LoVo (cell line): ENCODE data around the gene SRSF2.
"Not testable (repeated sequence)": the region's sequence is repeated elsewhere in the genome, so short reads cannot be mapped to it uniquely, and the experiment has no call there.

Experiments used
- DNase-seq: peaks from one replicate; pipeline ENCODE4 v3.0.0-alpha.2; 2016; ENCODE audit warnings: low spot score

SRSF2 gene

DNA sequence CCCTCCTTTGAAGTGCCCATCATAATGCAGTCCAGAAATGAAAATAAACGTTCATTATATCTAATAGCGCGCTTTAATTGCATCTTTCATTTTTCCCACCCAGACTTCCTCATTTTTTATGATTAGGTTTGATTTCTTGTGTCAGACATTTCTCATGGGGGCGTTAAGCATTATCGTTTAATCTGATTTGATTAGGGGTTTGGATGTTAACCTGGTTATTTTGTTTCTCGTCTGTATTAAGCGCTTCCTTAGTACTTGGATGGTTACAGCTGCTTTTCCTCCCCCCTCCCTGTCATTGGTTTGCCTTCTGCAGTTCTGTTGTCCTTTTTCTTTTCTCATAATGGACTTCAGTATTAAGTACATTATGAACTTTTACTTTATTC is 1.3 kb upstream of the SRSF2 start:
- DNase-seq, result no peak

DNA sequence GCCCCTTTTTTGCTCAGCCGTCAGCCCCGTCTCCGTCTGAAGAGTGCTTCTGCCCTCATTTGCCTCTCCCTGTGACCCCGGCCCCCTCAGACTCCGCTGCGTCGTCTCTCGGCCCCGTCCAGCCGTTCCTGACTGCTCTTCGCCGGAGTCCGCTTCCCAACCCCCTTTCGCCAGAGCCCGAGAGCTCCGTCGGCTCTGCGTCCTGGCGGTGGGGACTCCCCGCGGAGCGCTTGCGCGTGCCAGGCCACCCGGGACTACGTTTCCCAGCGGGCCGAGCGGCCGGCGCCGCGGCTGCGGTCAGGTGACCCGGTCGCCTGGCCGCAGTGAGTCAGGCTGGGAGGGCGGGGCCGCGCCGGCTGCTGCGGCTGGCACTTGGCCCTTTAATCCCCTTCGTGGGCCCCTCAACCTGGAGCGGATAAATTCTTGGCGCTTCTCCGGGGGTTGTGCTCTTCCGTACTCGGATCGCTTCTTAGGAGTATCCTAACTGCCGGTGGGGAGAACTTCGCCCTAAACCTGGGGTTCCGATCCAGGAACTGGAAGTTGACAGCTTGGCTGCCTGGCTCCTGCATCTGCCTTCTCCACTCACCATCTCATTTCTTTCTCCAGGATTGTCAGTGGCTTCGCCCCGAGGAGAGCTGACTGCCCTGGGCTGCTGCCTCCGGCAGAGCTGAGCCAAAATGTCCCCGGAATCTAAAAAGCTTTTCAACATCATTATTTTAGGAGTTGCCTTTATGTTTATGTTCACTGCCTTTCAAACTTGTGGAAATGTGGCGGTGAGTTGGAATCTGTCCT is 741 bp upstream of the SRSF2 start, which contains the start of gene MFSD11:
Gene MFSD11, plus strand, starts transcription at position 444 of the 792 bp plus-strand sequence. Its CDS starts 234 bp downstream, at position 678.
- DNase-seq, result peak; percentile 92

DNA sequence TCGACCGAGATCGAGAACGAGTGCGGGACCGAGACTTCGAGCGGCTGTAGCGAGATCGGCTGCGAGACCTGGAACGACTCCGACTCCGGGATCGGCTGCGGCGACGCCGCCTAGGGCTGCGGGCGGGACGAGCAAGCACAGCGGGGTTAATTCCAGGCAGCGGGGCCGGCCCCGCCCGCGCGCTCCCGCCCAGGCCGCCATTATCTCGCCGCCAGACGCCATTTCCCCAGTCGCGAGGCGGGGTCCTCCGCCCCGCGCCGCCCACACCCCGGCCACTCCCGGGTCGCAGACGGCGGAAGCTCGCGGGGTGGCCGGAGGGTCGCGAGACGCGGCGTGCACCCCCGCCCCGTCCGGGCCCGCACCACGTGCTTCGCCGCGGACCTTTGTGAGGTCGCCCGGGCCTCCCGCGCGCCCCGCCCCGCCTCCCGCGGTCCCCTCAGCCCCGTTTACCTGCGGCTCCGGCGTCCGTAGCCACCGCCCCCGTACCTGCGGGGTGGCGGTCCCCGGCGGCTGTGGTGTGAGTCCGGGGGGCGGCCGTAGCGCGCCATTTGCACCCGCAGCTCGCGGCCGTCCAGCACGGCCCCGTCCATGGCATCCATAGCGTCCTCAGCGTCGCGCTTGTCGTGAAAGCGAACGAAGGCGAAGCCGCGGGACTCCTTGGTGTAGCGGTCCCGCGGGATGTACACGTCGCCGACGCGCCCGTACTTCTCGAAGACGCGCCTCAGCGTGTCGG is 616 bp downstream of the SRSF2 start:
- peak; percentile 59 for DNase-seq

DNA sequence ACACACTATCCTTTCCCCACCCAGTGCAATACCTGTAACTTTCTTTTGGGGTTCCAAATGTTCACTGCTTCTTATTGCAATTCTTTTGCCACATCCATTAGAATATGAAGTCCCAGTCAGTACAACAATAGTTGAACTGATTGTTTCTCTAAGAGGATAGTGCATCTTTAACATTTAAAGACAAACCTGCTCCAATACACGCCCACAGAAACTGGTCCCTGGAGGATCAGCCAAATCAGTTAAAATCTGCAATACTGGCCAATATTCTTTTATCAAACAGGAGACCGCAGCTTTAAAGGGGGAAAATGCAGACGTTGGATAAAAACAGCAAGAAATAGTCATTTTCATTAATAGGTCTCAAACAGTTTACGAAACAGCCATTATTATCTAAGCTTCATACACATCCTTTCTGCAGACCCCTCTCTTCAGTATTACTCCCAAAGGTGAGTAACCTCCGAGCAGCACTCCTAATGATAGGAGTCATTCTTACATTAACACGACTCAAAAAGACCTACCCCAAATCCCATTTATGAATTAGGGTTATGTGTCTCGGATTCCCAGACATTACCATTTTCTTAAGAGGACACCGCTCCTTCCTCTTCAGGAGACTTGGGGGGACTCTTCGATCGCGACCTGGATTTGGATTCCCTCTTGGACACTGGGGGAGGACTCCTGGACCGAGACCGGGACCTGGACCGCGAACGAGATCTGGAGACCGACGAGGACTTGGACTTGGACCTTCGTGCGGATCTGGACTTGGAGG is 1.4 kb downstream of the SRSF2 start:
- no peak for DNase-seq

DNA sequence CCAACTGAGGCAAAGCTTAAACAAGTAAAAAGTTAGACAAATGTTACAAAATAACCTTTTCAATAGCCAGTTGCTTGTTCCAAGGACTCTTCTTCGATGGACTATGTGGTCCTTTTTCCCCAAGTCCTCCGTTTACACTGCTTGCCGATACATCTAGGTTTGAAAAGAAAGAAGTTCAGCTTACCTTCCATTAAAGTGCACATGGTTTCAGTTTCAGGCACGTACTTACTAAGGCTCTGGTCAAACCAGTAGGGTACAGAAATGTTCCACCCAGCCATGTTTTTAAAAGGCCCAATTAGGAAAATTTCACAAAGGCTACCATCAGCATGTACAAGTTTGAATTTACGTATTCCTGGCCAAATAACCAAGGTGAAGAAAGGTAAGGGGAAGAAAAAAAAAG is 2.1 kb downstream of the SRSF2 start:
- DNase-seq, result no peak

DNA sequence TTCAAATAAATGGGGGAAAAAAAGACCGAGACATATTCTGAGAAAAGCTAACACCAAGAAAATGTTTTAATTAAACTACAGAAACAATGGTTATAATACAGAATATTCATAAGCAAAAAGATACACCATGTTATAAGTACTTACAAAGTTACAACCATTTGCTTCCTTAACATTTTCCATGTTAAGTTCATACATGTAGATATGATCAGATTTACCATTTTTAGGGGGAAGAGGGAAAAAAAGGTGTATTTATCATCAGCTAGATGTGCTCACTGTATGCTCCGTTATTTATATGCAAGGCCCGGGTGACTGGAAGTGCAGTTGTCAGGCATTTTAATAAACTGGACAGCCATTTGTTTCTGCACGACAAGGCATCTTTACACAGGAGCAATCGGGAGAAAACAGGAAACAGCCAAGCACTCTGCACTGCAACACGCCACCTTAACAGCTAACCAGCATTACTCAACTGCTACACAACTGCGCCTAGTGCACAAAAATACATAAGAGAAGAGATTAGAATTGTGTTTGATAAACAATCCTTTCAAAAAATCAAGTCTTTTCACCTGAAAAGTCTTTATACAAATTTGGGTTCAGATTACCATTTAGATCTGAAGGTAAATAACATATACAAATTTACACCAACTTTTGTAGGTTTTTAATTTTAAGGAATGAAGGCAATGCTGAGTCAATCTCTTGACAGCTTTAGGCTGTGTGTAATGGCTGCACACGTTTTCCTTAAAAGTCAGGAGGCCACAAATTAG is 2.9 kb downstream of the SRSF2 start:
- DNase-seq, result no peak

DNA sequence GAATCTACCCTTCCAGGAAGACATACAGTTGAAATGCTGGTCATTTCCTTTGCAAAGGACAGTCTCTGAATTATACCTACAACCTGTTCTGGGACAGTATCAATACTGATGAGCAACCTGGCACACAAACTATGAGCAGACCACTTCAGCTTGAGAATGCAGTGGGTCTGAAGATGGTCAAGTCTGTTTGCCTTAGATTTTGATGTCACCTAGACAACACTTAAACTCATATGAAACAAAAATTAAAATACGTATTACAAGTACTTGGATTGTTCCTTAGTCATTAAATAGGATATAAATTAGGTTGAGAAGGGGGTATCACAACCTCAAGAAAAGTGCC is 3.5 kb downstream of the SRSF2 start:
- DNase-seq, result no peak

DNA sequence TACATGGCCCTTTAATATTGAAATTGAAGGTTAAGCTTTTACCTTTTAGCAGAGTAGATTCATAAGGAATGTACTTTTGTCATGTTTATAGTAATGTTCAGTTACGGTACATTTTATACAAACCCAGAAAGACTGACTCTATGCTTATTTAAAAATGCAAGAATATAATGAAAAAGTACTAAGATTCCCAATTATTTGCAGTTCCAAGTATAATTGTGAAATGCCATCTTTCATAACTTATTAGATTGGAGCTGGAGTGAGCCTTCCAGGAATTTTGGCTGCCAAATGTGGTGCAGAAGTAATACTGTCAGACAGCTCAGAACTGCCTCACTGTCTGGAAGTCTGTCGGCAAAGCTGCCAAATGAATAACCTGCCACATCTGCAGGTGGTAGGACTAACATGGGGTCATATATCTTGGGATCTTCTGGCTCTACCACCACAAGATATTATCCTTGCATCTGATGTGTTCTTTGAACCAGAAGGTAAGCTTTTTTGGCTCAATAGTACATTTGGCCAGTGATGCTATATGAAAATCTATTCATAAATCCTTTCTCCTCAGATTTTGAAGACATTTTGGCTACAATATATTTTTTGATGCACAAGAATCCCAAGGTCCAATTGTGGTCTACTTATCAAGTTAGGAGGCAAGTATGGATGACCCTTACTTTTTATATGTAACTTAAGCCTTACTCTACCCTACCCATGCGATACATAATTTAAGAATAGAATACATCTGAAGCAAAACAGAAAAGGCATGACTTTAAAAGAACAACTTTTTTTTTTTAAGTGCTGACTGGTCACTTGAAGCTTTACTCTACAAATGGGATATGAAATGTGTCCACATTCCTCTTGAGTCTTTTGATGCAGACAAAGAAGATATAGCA is 4.2 kb downstream of the SRSF2 start:
- DNase-seq, result no peak

DNA sequence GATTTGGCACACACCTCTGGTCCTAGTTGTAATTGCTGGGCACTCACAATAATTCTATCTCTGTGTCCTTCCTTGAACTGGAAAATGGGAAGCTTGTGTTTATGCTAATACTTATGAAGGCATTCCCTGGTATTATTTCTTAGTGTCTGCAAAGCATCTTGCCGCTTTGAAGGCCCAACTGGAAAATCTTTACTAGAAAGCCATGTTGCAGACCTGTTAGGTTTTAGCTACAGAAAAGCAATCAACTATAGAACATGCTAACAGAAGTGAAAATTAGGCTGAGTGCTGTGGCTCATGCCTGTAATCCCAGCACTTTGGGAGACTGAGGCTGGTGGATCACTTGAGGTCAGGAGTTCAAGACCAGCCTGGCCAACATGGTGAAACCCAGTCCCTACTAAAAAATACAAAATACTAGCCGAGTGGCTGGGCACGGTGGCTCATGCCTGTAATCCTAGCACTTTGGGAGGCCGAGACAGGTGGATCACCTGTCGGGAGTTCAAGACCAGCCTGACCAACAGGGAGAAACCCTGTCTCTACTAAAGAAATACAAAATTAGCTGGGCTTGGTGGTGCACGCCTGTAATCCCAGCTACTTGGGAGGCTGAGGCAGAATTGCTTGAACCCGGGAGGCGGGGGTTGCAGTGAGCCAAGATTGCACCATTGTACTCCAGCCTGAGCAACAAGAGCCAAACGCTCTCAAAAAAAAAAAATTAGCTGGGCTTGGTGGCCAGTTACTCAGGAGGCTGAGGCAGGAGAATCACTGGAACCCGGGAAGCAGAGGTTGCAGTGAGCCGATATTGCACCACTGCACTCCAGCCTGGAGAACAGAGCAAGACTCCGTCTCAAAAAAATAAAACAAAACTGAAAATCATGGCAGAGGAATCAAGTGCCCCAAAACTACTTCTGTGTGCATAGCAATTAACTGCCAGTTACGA is 5.1 kb downstream of the SRSF2 start:
- DNase-seq, result not testable (repeated sequence)

DNA sequence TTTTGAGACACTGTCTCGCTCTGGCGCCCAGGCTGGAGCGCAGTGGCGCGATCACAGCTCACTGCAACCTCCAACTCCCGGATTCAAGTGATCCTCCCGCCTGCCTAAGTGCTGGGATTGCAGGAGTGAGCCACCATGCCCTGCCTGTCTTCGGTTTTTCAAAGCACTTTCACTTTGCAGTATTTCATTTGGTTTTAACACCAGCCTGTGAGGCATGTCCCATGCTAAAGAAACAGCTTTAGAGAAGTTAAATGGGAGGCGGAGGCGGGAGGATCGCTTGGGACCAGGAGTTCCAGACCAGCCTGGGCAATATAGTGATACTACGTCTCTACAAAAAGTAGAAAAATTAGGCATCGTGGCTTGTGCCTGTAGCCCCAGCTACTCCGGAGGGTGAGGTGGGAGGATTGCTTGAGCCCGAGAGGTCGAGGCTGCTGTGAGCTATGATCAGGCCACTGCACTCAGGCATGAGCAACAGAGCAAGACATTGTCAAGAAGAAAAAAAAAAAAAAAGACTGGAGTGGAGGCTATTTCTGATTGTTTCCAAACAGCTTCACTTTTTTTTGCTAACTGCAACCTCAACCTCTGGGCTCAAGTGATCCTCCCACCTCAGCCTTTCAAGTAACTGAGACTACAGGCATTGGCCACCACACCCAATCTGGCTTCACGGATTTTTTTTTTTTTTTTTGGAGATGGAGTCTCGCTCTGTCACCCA is 9.2 kb downstream of the SRSF2 start:
- DNase-seq, result no peak

DNA sequence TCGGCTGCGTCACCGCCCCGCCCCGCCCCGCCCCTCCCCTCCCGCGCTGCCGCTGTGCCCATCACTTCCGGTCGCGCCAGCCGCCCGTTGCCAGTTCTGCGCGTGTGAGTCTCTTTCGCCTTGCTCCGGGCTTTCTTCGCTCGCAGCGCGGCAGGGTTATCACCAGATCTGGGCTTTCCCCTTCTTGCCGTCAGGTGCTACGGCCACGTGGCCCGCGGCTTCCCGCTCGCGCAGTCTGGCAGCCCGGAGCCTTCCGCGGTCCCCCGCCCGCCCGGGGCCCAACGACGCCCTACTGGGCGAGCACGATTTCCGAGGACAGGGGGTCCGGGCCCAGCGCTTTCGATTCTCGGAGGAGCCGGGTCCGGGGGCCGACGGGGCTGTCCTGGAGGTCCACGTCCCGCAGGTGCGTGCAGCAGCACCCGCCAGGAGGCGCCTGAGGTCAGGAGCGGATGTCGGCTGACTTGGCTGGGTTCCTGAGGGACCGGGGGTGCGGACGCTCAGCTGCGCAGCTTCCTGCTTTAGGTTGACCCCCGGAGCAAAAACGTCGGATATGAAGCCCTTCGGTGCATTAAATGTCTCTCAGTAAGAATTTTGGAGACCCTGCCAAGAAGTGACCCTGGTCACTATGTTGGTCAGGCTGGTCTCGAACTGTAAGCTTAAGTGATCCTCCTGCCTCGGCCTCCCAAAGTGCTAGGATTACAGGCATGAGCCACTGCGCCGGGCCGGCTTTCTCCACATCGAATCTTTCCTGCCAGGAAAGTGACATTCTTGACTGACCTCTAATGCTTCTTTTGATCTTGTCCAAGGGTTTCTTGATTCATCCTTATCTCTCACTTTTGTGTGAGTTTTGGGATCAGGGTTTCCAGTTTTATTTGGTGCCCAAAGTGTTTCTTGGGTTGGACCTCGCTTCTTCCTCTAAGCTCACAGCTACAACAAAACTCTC is 10.1 kb downstream of the SRSF2 start, which contains the start of gene METTL23:
Gene METTL23, plus strand, starts transcription at position 64 of the 943 bp plus-strand sequence. CDS start 2,872 bp downstream, outside the sequence.
- peak; percentile 73 for DNase-seq

DNA sequence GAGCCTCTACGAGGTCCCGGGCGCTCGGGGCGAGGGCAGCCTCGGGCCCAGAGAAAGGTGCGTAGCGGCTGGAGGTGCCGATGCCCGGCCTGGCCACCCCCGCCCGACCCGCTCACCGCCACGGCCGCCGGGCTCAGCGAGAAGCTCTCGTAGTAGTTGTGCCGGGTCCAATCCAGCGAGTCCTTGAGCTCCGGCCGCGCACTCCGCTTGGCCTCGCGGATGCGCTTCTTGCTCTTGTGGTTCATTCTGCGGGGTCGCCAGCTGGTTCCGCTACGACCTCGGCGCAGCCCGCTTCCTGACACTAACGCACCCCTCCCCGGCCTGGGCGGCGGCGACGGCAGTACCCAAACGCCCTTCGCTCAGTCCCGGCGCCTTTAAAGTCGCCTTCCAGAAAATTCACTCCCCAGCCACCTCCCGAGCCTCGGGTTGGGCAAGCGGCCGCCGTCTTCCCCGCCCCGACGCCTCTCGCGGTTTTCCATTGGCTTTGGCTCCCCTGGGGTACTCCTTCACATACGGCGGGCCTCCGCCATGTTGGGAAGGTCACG is 10.8 kb downstream of the SRSF2 start, which contains the start of gene JMJD6:
Gene JMJD6, minus strand, starts transcription at position 376 of the 545 bp plus-strand sequence. Its CDS starts 131 bp downstream, at position 245.
- peak; percentile 96 for DNase-seq

DNA sequence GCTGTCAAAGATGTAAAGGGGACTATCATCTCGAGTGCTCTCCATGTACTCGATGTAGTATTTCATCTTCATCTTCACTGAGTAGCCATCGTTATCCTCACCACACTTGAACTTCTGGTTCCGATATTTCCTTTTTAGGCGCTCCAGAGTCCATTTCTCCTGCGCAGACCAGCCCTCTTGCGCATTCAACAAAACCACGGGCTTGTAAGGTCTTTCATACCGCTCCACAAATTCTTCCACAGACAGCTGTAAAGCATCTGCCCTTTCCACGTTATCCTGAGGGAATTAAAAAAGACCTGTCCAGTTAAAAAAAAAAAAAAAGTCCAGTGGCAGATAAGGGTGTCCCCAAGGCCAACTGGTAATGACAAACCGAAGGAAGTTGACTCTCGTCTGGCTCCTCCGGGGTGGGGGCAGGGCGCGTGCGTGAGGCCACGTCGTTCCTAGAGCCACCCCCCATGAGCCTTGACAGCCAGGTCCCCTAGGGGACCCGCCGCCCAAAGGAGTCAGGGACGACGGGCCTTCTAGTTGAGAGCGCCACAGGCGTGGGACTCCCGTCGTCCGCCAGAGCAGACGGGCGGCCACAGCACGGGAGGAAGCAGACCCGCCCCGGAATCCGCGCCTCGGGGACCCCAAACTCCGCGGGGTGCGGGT is 11.4 kb downstream of the SRSF2 start:
- DNase-seq, result peak; percentile 57

DNA sequence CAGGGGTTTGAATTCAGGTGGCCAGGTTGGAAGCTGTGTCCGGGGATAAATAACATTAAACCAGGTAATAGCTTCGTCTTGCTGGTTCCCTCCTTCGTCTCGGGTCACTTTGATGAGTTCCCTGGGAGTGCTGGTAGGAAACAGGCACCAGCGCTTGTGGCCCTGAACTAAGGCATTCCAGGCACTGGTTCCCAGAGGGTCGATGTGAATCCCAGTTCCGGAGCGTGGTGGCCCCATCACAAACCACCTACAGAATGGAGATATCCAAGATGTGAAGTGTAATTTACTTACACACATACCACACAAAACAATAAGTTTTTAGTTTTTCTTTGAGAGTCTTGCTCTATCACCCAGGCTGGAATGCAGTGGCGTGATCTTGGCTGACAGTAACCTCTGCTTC is 13.3 kb downstream of the SRSF2 start:
- no peak for DNase-seq

DNA sequence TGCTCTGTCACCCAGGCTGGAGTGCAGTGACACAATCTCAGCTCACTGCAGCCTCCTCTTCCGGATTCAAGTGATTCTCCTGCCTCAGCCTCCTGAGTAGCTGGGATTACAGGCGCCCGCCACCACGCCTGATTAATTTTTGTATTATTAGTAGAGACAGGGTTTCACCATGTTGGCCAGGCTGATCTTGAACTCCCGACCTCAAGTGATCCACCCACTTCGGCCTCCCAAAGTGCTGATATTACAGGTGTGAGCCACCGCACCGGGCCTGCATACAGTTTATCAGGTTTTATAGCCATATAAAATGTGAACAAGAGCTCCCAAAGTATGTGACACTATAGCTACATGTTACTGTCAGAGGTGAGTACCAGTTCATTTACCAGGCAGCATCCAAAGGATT is 14.2 kb downstream of the SRSF2 start:
- not testable (repeated sequence) for DNase-seq

DNA sequence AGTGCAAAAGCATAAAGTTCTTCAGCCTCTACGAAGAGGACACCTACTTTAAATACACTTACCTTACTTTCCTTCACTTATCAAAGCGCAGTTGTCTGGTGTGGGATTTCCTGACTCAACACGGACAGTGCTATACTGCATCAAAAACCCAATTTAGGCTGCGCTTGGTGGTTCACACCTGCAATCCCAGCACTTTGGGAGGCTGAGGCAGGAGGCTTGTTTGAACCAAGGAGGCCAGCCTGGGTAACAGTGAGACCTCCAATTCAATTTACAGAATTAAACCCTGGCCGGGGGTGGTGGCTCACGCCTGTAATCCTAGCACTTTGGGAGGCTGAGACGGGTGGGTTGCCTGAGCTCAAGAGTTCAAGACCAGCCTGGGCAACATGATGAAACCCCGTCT is 14.9 kb downstream of the SRSF2 start:
- DNase-seq, result no peak

DNA sequence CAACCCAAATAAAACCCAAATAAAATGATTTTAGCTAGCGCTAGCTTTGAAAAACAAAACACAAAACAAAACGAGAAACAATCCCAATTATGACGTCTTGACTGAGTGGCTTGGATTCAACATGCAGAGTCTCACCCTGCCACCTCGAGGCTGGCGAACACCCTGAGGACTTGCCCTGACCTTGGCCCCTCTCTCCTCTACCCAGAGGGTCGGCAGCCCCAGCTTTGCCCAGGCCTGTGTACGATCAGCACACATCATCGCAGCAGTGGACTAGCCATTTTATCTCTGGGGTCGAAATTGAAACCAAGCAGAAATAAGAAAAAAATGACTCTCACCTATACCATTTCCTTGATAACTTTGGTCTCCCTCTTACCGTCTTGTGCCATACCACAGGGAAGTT is 15.7 kb downstream of the SRSF2 start:
- DNase-seq, result no peak
